ENCODE measurements around the gene PAM16.

PAM16 gene

GRCh38 chr16:4381935-4382794, 31.0 kb upstream of the PAM16 start:
- no peak overlapping the region for H3K4me3 ChIP-seq (ENCODE audit: low read depth, low read length)
- TF ChIP-seq CTCF (IDR thresholded peaks at IDR 0.05; ENCODE audit: low read depth, low read length) = no peak

- TF ChIP-seq CTCF (IDR thresholded peaks at IDR 0.05; ENCODE audit: low read depth, low read length) = no peak
- H3K4me3 ChIP-seq (ENCODE audit: low read depth, low read length) = no peak overlapping the region
These were observed 30.2 kb upstream of the PAM16 start for GRCh38 chr16:4381072-4381934.

- TF ChIP-seq CTCF (IDR thresholded peaks at IDR 0.05; ENCODE audit: low read depth, low read length) = no peak
- H3K4me3 ChIP-seq (ENCODE audit: low read depth, low read length) = no peak overlapping the region
These were observed 29.3 kb upstream of the PAM16 start for GRCh38 chr16:4380119-4381063.

- no peak for TF ChIP-seq CTCF (IDR thresholded peaks at IDR 0.05; ENCODE audit: low read depth, low read length)
- H3K4me3 ChIP-seq (ENCODE audit: low read depth, low read length) = no peak overlapping the region
These were observed 28.0 kb upstream of the PAM16 start for GRCh38 chr16:4378999-4379690.

- no peak overlapping the region for H3K4me3 ChIP-seq (ENCODE audit: low read depth, low read length)
- no peak for TF ChIP-seq CTCF (IDR thresholded peaks at IDR 0.05; ENCODE audit: low read depth, low read length)
These were observed 27.1 kb upstream of the PAM16 start for GRCh38 chr16:4378161-4378666.

- no peak overlapping the region for H3K4me3 ChIP-seq (ENCODE audit: low read depth, low read length)
- no peak for TF ChIP-seq CTCF (IDR thresholded peaks at IDR 0.05; ENCODE audit: low read depth, low read length)
These were observed 26.5 kb upstream of the PAM16 start for GRCh38 chr16:4377573-4378154.
